ENCODE data around the gene PRKACG.
A peak's percentile ranks its signal among the peaks of the same experiment; 100 is the strongest.
"Not testable (repeated sequence)": the region's sequence is repeated elsewhere in the genome, so short reads cannot be mapped to it uniquely, and the experiment has no call there.

PRKACG gene

GRCh38 chr9:69014013-69014412 is at the start of gene PRKACG:
PRKACG (minus strand) TSS chr9:69014113; CDS start chr9:69014092, 21 bp downstream.
- DNase-seq: no peak

- no peak for DNase-seq
These were observed 48.3 kb upstream of the PRKACG start for GRCh38 chr9:69062195-69062594.

GRCh38 chr9:69060766-69061165 is 46.9 kb upstream of the PRKACG start:
- no peak for DNase-seq

- DNase-seq: no peak
These were observed 44.2 kb upstream of the PRKACG start for GRCh38 chr9:69058101-69058500.

GRCh38 chr9:69056191-69056815 is 42.4 kb upstream of the PRKACG start:
- no peak for DNase-seq

GRCh38 chr9:69054989-69055388 is 41.1 kb upstream of the PRKACG start:
- no peak for DNase-seq

GRCh38 chr9:69050936-69051335 is 37.0 kb upstream of the PRKACG start:
- not testable (repeated sequence) for DNase-seq

- DNase-seq: no peak
These were observed 35.2 kb upstream of the PRKACG start for GRCh38 chr9:69049094-69049493.

GRCh38 chr9:69047371-69047770 is 33.5 kb upstream of the PRKACG start:
- no peak for DNase-seq

GRCh38 chr9:69046723-69047122 is 32.8 kb upstream of the PRKACG start:
- no peak for DNase-seq

GRCh38 chr9:69045821-69046220 is 31.9 kb upstream of the PRKACG start:
- no peak for DNase-seq

- DNase-seq: no peak
These were observed 30.6 kb upstream of the PRKACG start for GRCh38 chr9:69044240-69045219.

GRCh38 chr9:69040646-69041045 is 26.7 kb upstream of the PRKACG start:
- no peak for DNase-seq

GRCh38 chr9:69036799-69037198 is 22.9 kb upstream of the PRKACG start:
- no peak for DNase-seq

GRCh38 chr9:69036309-69036708 is 22.4 kb upstream of the PRKACG start:
- DNase-seq: peak; percentile 6

- peak; percentile 75 for DNase-seq
These were observed 21.8 kb upstream of the PRKACG start, which contains the start of gene FXN for GRCh38 chr9:69035438-69036308. FXN (plus strand) TSS chr9:69035752; CDS start chr9:69035783, 31 bp downstream.

GRCh38 chr9:69034071-69034470 is 20.2 kb upstream of the PRKACG start:
- DNase-seq: no peak

GRCh38 chr9:69030851-69031645 is 17.1 kb upstream of the PRKACG start:
- no peak for DNase-seq

GRCh38 chr9:69029535-69029934 is 15.6 kb upstream of the PRKACG start:
- no peak for DNase-seq

- peak; percentile 20 for DNase-seq
These were observed 14.8 kb upstream of the PRKACG start for GRCh38 chr9:69028754-69029153.

- peak; percentile 19 for DNase-seq
These were observed 13.6 kb upstream of the PRKACG start for GRCh38 chr9:69027355-69028097.
